MM.1S (cell line): Measurements from ENCODE around the gene KIF5A.
"Not testable (repeated sequence)": the region's sequence is repeated elsewhere in the genome, so short reads cannot be mapped to it uniquely, and the experiment has no call there.

Experiments used
- DNase-seq: peaks from one replicate; pipeline ENCODE4 v3.0.0-alpha.2; 2015
- H2AFZ ChIP-seq: fragments of 300-600 bp; sonication (generic); 2 replicates; pipeline ENCODE4 v1.6.0; 2016; ENCODE audit warnings: antibody characterized with exemption, low read length
- H3F3A ChIP-seq: fragments of 300-600 bp; sonication (generic); 2 replicates; pipeline ENCODE4 v1.6.1; 2016; ENCODE audit warnings: mild to moderate bottlenecking, antibody characterized with exemption, low read length, moderate library complexity, mixed read lengths; ENCODE audit not compliant: insufficient read depth
- H3K27ac ChIP-seq: fragments of 300-600 bp; sonication (generic); 2 replicates; pipeline ENCODE4 v1.5.1; 2016; ENCODE audit warnings: mild to moderate bottlenecking, low read length
- H3K27me3 ChIP-seq: fragments of 300-600 bp; sonication (generic); replicated peaks from 2 replicates; pipeline ENCODE4 v1.6.0; 2016; ENCODE audit warnings: low read length; ENCODE audit not compliant: insufficient read depth
- H3K36me3 ChIP-seq: fragments of 300-600 bp; sonication (generic); replicated peaks from 2 replicates; pipeline ENCODE4 v1.6.1; 2016; ENCODE audit warnings: mild to moderate bottlenecking, low read length, mixed read lengths; ENCODE audit not compliant: insufficient read depth
- H3K4me1 ChIP-seq: fragments of 300-600 bp; sonication (generic); 2 replicates; pipeline ENCODE4 v1.6.1; 2016; ENCODE audit warnings: low read length, mixed read lengths
- H3K4me2 ChIP-seq: fragments of 300-600 bp; sonication (generic); 2 replicates; pipeline ENCODE4 v1.6.0; 2016; ENCODE audit warnings: low read depth, low read length
- H3K4me3 ChIP-seq: fragments of 300-600 bp; sonication (generic); 2 replicates; pipeline ENCODE4 v1.5.1; 2016; ENCODE audit warnings: low read length, mixed read lengths
- H3K79me2 ChIP-seq: fragments of 300-600 bp; sonication (generic); 2 replicates; pipeline ENCODE4 v1.6.1; 2016; ENCODE audit warnings: mixed run types, low read length, mixed read lengths
- H3K9ac ChIP-seq: fragments of 300-600 bp; sonication (generic); 2 replicates; pipeline ENCODE4 v1.6.1; 2016; ENCODE audit warnings: low read length, mixed read lengths
- H3K9me2 ChIP-seq: fragments of 300-600 bp; sonication (generic); replicated peaks from 2 replicates; pipeline ENCODE4 v1.6.1; 2016; ENCODE audit warnings: mild to moderate bottlenecking, low read length, mixed read lengths; ENCODE audit not compliant: insufficient read depth
- H3K9me3 ChIP-seq: fragments of 300-600 bp; sonication (generic); replicated peaks from 2 replicates; pipeline ENCODE4 v1.6.1; 2016; ENCODE audit warnings: mild to moderate bottlenecking, low read length, mixed read lengths; ENCODE audit not compliant: insufficient read depth
- H4K20me1 ChIP-seq: fragments of 300-600 bp; sonication (generic); 2 replicates; pipeline ENCODE4 v1.6.1; 2016; ENCODE audit warnings: mild to moderate bottlenecking, low read length, moderate library complexity, mixed read lengths; ENCODE audit not compliant: insufficient read depth
- EZH2 ChIP-seq: fragments of 300-600 bp; sonication (generic); optimal IDR thresholded peaks from 2 replicates; pipeline ENCODE3; 2017; ENCODE audit warnings: low read depth, mild to moderate bottlenecking, antibody characterized with exemption, low read length, mixed read lengths
- EZH2phosphoT487 ChIP-seq: fragments of 300-600 bp; sonication (generic); IDR thresholded peaks from 2 replicates; pipeline ENCODE4 v1.6.1; 2018; ENCODE audit warnings: antibody characterized with exemption, low read length
- TF ChIP-seq, protein P1 (sequence below): fragments of 300-600 bp; sonication (generic); IDR thresholded peaks from 2 replicates; pipeline ENCODE4 v1.5.1; 2016; ENCODE audit warnings: antibody characterized with exemption, low read length, mixed read lengths

The KIF5A gene

DNA sequence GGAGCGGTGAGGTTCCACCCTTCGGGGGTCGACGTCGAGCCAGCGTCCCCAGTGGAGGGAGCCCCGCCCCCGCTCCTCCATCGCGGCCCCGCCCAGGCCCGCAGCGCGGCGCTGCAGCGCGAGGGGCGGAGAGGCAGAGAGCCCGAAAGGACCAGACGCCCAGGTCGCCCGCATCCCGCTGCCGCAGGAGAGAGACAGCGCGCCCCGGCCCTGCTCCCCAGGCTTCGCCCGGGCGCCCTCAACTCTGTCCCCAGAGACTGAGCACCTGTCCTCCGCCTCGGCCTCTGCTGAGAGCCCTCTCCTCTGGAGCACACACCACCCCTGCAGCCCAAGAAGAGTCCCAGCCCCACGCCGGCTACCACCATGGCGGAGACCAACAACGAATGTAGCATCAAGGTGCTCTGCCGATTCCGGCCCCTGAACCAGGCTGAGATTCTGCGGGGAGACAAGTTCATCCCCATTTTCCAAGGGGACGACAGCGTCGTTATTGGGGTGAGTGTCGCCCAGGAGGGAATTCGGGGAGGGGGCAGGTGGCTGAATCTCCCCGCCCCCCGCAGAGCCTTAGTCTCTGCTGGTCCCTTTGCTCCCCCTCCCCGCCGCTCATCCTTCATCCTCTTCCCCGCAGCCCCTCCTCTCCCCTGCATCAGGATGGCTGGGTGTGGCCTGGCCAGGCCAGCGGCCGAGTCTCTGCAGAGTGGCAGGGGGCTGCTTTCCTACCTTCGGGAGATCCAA, at the start of gene KIF5A:
Gene KIF5A (plus strand): TSS at position 136 of the 732 bp plus-strand sequence. CDS start 228 bp downstream, at position 364.
- Histone ChIP-seq H3K9me2 (no peaks in the 10 kb centered on the region), H3K27ac (no peak within 1 kb of the TSS), H3K4me3 (peak within 1 kb of the TSS; percentile 60), H4K20me1 (no peaks in the 10 kb centered on the region), H3K27me3 (peaks cover 25% of the 10 kb centered on the region), H3K4me2 (peak within 1 kb of the TSS; percentile 95), H2AFZ (peak within 1 kb of the TSS; percentile 80), H3K79me2 (peaks cover 19% of the 10 kb centered on the region), H3F3A (no peaks in the 10 kb centered on the region), H3K36me3 (no peaks in the 10 kb centered on the region), H3K4me1 (peaks cover 10% of the 10 kb centered on the region; the same call in 1 of the 2 replicates), H3K9ac (no peak within 1 kb of the TSS), H3K9me3 (no peaks in the 10 kb centered on the region)
- TF ChIP-seq, protein P1, sequence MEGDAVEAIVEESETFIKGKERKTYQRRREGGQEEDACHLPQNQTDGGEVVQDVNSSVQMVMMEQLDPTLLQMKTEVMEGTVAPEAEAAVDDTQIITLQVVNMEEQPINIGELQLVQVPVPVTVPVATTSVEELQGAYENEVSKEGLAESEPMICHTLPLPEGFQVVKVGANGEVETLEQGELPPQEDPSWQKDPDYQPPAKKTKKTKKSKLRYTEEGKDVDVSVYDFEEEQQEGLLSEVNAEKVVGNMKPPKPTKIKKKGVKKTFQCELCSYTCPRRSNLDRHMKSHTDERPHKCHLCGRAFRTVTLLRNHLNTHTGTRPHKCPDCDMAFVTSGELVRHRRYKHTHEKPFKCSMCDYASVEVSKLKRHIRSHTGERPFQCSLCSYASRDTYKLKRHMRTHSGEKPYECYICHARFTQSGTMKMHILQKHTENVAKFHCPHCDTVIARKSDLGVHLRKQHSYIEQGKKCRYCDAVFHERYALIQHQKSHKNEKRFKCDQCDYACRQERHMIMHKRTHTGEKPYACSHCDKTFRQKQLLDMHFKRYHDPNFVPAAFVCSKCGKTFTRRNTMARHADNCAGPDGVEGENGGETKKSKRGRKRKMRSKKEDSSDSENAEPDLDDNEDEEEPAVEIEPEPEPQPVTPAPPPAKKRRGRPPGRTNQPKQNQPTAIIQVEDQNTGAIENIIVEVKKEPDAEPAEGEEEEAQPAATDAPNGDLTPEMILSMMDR: peak; percentile 8; the same call in 1 of the 2 replicates
- TF ChIP-seq EZH2 (no peak), EZH2phosphoT487 (no peak)
- DNase-seq: peak; percentile 43

DNA sequence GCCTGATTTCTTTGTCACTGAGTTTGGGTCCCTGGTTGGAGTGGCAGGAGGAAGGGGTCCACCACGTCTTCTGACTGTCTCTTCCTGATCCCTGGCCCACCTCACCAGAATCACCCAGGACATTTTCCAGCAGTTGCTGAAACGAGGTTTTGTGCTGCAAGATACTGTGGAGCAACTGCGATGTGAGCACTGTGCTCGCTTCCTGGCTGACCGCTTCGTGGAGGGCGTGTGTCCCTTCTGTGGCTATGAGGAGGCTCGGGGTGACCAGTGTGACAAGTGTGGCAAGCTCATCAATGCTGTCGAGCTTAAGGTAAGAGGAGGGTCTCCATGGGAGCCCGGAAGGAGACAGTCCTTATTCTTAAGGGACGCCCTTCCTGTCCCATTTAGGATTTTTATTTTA, 49.6 kb upstream of the KIF5A start:
- no peak overlapping the region for H3K27ac ChIP-seq
- H2AFZ ChIP-seq: no peak overlapping the region
- no peak overlapping the region for H3K9ac ChIP-seq
- H3F3A ChIP-seq: no peaks in the 10 kb centered on the region
- no peak for TF ChIP-seq EZH2
- TF ChIP-seq EZH2phosphoT487: no peak
- TF ChIP-seq, protein P1: no peak
- peaks cover 14% of the 10 kb centered on the region for H3K36me3 ChIP-seq
- no peaks in the 10 kb centered on the region for H3K27me3 ChIP-seq
- H3K9me3 ChIP-seq: no peaks in the 10 kb centered on the region
- H3K79me2 ChIP-seq: peaks cover 10% of the 10 kb centered on the region
- no peak overlapping the region for H3K4me3 ChIP-seq
- H4K20me1 ChIP-seq: no peaks in the 10 kb centered on the region
- DNase-seq: no peak
- H3K4me1 ChIP-seq: no peaks in the 10 kb centered on the region
- no peaks in the 10 kb centered on the region for H3K9me2 ChIP-seq
- no peak overlapping the region for H3K4me2 ChIP-seq

DNA sequence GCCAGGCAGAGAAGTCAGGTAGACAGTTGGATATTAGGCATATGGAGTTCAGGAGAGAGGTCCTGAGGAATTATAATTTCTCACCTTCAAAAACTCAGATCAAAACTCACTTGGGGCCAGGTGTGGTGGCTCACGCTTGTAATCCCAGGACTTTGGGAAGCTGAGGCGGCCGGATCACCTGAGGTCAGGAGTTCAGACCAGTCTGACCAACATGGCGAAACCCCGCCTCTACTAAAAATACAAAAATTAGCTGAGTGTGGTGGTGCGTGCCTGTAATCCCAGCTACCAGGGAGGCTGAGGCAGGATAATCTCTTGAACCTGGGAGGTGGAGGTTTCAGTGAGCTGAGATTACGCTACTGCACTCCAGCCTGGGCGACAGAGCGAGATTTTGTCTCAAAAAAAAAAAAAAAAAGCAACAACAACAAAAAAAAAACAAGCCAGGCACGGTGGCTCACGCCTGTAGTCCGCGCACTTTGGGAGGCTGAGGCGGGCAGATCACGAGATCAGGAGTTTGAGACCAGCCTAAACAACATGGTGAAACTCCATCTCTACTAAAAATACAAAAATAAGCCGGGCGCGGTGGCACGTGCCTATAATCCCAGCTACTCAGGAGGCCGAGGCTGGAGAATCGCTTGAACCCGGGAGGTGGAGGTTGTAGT, 47.4 kb upstream of the KIF5A start:
- H3F3A ChIP-seq, H2AFZ ChIP-seq, H3K9me3 ChIP-seq, DNase-seq, H3K27ac ChIP-seq, H3K4me1 ChIP-seq, H3K4me3 ChIP-seq, H3K9me2 ChIP-seq, H4K20me1 ChIP-seq, H3K27me3 ChIP-seq, H3K9ac ChIP-seq, H3K4me2 ChIP-seq: not testable (repeated sequence)
- peaks cover 14% of the 10 kb centered on the region for H3K36me3 ChIP-seq
- peaks cover 13% of the 10 kb centered on the region for H3K79me2 ChIP-seq

DNA sequence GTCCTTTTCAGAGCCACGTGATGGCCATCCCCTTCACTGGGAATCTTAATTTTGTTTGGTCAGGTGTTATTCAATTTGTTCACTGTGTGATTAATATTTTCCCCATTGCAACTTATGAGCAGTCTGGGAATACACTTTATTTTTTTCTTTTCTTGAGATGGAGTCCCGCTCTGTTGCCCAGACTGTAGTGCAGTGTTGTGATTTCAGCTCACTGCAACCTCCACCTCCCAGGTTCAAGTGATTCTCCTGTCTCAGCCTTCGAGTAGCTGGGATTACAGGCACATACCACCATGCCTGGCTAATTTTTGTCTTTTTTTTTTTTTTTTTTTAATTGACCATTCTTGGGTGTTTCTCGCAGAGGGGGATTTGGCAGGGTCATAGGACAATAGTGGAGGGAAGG, 43.3 kb upstream of the KIF5A start:
- H3K4me3 ChIP-seq, H3K9ac ChIP-seq, DNase-seq, H2AFZ ChIP-seq, H4K20me1 ChIP-seq, H3K9me3 ChIP-seq, H3K27me3 ChIP-seq, H3F3A ChIP-seq, H3K9me2 ChIP-seq, H3K27ac ChIP-seq, H3K36me3 ChIP-seq, H3K4me2 ChIP-seq, H3K4me1 ChIP-seq: not testable (repeated sequence)
- 0 out of 2 replicates have a peak, but pooled peaks cover 11% of the 10 kb centered on the region for H3K79me2 ChIP-seq

DNA sequence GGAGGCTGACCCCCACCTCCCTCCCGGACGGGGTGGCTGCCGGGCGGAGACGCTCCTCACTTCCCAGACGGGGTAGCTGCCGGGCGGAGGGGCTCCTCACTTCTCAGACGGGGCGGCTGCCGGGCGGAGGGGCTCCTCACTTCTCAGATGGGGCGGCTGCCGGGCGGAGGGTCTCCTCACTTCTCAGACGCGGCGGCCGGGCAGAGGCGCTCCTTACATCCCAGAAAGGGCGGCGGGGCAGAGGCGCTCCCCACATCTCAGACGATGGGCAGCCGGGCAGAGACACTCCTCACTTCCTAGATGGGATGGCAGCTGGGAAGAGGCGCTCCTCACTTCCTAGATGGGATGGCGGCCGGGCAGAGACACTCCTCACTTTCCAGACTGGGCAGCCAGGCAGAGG, 42.0 kb upstream of the KIF5A start:
- not testable (repeated sequence) for H3K9me2 ChIP-seq, H2AFZ ChIP-seq, H3K36me3 ChIP-seq, H4K20me1 ChIP-seq, H3K9ac ChIP-seq, H3F3A ChIP-seq, DNase-seq, H3K27me3 ChIP-seq, H3K27ac ChIP-seq, H3K4me2 ChIP-seq, H3K9me3 ChIP-seq, H3K4me1 ChIP-seq, H3K4me3 ChIP-seq
- H3K79me2 ChIP-seq: peaks cover 13% of the 10 kb centered on the region; the same call in 1 of the 2 replicates
